Gastrocnemius medialis (tissue), 4 donors: Measurements from ENCODE around the gene GRID2. TPM values are rescaled to one million over a fixed set of nuclear protein-coding genes. Genes with fewer than 3 reads are reported as not detected.

ENCODE experiments used
- ATAC-seq, 2 donors: fragments of 150-250 bp; one replicate each; pipeline ENCODE4 v1.9.1; 2016
- DNase-seq, 2 donors: peaks; one replicate each; pipeline ENCODE4 v3.0.0-alpha.2; 2019
- H3K27ac ChIP-seq, 4 donors: fragments of 200-600 bp; sonication (generic); 1 replicate in 1 of 4; 2 replicates in 3 of 4; pipeline ENCODE4 v1.5.1; 2016 to 2018; ENCODE audit warnings: mild to moderate bottlenecking in 2 of 4, moderate library complexity in 1 of 4
- H3K27me3 ChIP-seq, 3 donors: fragments of 200-600 bp; sonication (generic) in 2 of 3; 1 replicate in 1 of 3; 2 replicates in 2 of 3; pipeline versions ENCODE4 v1.5.1 to v1.6.0; 2016 to 2019; ENCODE audit warnings: mild to moderate bottlenecking in 1 of 3, moderate library complexity in 1 of 3
- H3K36me3 ChIP-seq, 2 donors: fragments of 200-600 bp; sonication (generic) in 1 of 2; one replicate each; pipeline ENCODE4 v1.5.1; 2017 to 2018
- H3K4me1 ChIP-seq, 2 donors: fragments of 200-600 bp; sonication (generic) in 1 of 2; one replicate each; pipeline ENCODE4 v1.5.1; 2016 to 2017; ENCODE audit warnings: mild to moderate bottlenecking in 2 of 2
- H3K4me3 ChIP-seq, 4 donors: fragments of 200-600 bp; sonication (generic) in 3 of 4; 1 replicate in 1 of 4; 2 replicates in 3 of 4; pipeline ENCODE4 v1.5.1; 2016 to 2019; ENCODE audit warnings: mild to moderate bottlenecking in 2 of 4
- H3K9me3 ChIP-seq, 3 donors: fragments of 200-600 bp; sonication (generic) in 2 of 3; 1 replicate in 1 of 3; 2 replicates in 2 of 3; pipeline ENCODE4 v1.5.1; 2016 to 2019
- CTCF ChIP-seq, 5 experiments: fragments of 450-650 bp in 3 of 5; fragments of 200-600 bp in 2 of 5; sonication (generic) in 2 of 5; IDR thresholded peaks in 4 of 5; conservative IDR thresholded peaks in 1 of 5; 1 replicate in 4 of 5; 2 replicates in 1 of 5; pipeline ENCODE4 v1.5.1; 2016 to 2019; ENCODE audit warnings: antibody characterized with exemption in 5 of 5, mild to moderate bottlenecking in 3 of 5, moderate library complexity in 3 of 5
- POLR2A ChIP-seq, 2 donors: fragments of 450-650 bp; IDR thresholded peaks; one replicate each; pipeline ENCODE4 v1.6.1; 2017; ENCODE audit warnings: antibody characterized with exemption in 2 of 2, mild to moderate bottlenecking in 2 of 2, moderate library complexity in 2 of 2
- in situ Hi-C, 4 donors: fragments of 200-750 bp; cut with MboI; loops; one replicate each; pipeline versions ENCODE4 v1.15.0 to v1.8.0; 2017; ENCODE audit warnings: low sequenced_read_pairs in 4 of 4
- intact Hi-C: fragments of 100-400 bp; cut with DNase I; formaldehyde crosslinking; loops from one replicate; pipeline ENCODE4 v1.15.1; 2023; ENCODE audit warnings: low total_unique reads
- total RNA-seq, 4 donors: library from RNA; depleted of rRNA; stranded (reverse); fragments of >200 nt; gene quantifications; one replicate each; pipeline versions ENCODE4 v1.1.0 to v1.2.3, GENCODE V29; 2016

GRID2 gene
- total RNA-seq, 4 donors from 2014 or later, result not detected

- Histone ChIP-seq H3K4me1 (no peaks in the 10 kb centered on the region), H3K36me3 (no peaks in the 10 kb centered on the region), H3K27ac (no peak overlapping the region), H3K4me3 (no peak overlapping the region), H3K27me3 (no peaks in the 10 kb centered on the region), H3K9me3 (no peaks in the 10 kb centered on the region)
- intact Hi-C loops, result no loop called here
- DNase-seq, result no peak
- TF ChIP-seq POLR2A (IDR thresholded peaks at IDR 0.05) (no peak), CTCF (IDR thresholded peaks at IDR 0.05 in 4 of 5, conservative IDR thresholded peaks at IDR 0.05 in 1 of 5) (no peak)
- ATAC-seq, result no peak
- in situ Hi-C loops, result no loop called here
These were observed 999.7 kb downstream of the GRID2 start for GRCh38 chr4:93303440-93303839.

- Histone ChIP-seq H3K27ac (no peak overlapping the region), H3K4me1 (no peaks in the 10 kb centered on the region), H3K4me3 (no peak overlapping the region), H3K27me3 (no peaks in the 10 kb centered on the region), H3K36me3 (no peaks in the 10 kb centered on the region), H3K9me3 (no peaks in the 10 kb centered on the region)
- DNase-seq (no peak), ATAC-seq (no peak)
- intact Hi-C loops (no loop called here), in situ Hi-C loops (no loop called here)
- no peak for TF ChIP-seq CTCF (IDR thresholded peaks at IDR 0.05 in 4 of 5, conservative IDR thresholded peaks at IDR 0.05 in 1 of 5)
- TF ChIP-seq POLR2A (IDR thresholded peaks at IDR 0.05), result no peak
These were observed 1008.5 kb downstream of the GRID2 start for GRCh38 chr4:93312299-93312698.

GRCh38 chr4:93313197-93313596 is 1009.4 kb downstream of the GRID2 start:
- intact Hi-C loops, result no loop called here
- TF ChIP-seq POLR2A (IDR thresholded peaks at IDR 0.05), result no peak
- no peak for TF ChIP-seq CTCF (IDR thresholded peaks at IDR 0.05 in 4 of 5, conservative IDR thresholded peaks at IDR 0.05 in 1 of 5)
- ATAC-seq (no peak), DNase-seq (no peak)
- no peaks in the 10 kb centered on the region for H3K9me3 ChIP-seq
- no peak overlapping the region for H3K4me3 ChIP-seq
- H3K36me3 ChIP-seq, result no peaks in the 10 kb centered on the region
- H3K27me3 ChIP-seq, result no peaks in the 10 kb centered on the region
- no peak overlapping the region for H3K27ac ChIP-seq
- no peaks in the 10 kb centered on the region for H3K4me1 ChIP-seq
- in situ Hi-C loops, result no loop called here

GRCh38 chr4:93317057-93317456 is 1013.3 kb downstream of the GRID2 start:
- no peaks in the 10 kb centered on the region for H3K36me3 ChIP-seq
- in situ Hi-C loops (no loop called here), intact Hi-C loops (no loop called here)
- no peaks in the 10 kb centered on the region for H3K9me3 ChIP-seq
- no peaks in the 10 kb centered on the region for H3K27me3 ChIP-seq
- no peak for ATAC-seq
- H3K4me3 ChIP-seq, result no peak overlapping the region
- no peaks in the 10 kb centered on the region for H3K4me1 ChIP-seq
- no peak for DNase-seq
- TF ChIP-seq POLR2A (IDR thresholded peaks at IDR 0.05) (no peak), CTCF (IDR thresholded peaks at IDR 0.05 in 4 of 5, conservative IDR thresholded peaks at IDR 0.05 in 1 of 5) (no peak)
- no peak overlapping the region for H3K27ac ChIP-seq

- no peaks in the 10 kb centered on the region for H3K4me1 ChIP-seq
- no peak for DNase-seq
- H3K36me3 ChIP-seq, result no peaks in the 10 kb centered on the region
- no peak overlapping the region for H3K27ac ChIP-seq
- H3K9me3 ChIP-seq, result no peaks in the 10 kb centered on the region
- no peaks in the 10 kb centered on the region for H3K27me3 ChIP-seq
- in situ Hi-C loops (no loop called here), intact Hi-C loops (no loop called here)
- no peak for TF ChIP-seq POLR2A (IDR thresholded peaks at IDR 0.05)
- TF ChIP-seq CTCF (IDR thresholded peaks at IDR 0.05 in 4 of 5, conservative IDR thresholded peaks at IDR 0.05 in 1 of 5), result no peak
- no peak overlapping the region for H3K4me3 ChIP-seq
- ATAC-seq, result no peak
These were observed 1013.8 kb downstream of the GRID2 start for GRCh38 chr4:93317561-93317960.
